Type B pancreatic cell (in vitro differentiated cells): ENCODE measurements around the gene ACAP2. TPM values are rescaled to one million over a fixed set of nuclear protein-coding genes. Genes with fewer than 3 reads are reported as not detected.
"Not testable (repeated sequence)": the region's sequence is repeated elsewhere in the genome, so short reads cannot be mapped to it uniquely, and the experiment has no call there.

Experiments
- DNase-seq: peaks from one replicate; pipeline ENCODE4 v3.0.0; 2021; ENCODE audit warnings: mixed read lengths; ENCODE audit not compliant: unreplicated experiment; ENCODE audit errors: extremely low spot score
- H3K27ac Mint-ChIP-seq: 2 replicates; pipeline ENCODE4 v1.8.0; 2021; ENCODE audit warnings: mild to moderate bottlenecking, mixed read lengths
- H3K27me3 Mint-ChIP-seq: 2 replicates; pipeline ENCODE4 v1.8.0; 2021; ENCODE audit warnings: mixed read lengths
- H3K36me3 Mint-ChIP-seq: 2 replicates; pipeline ENCODE4 v1.8.0; 2021; ENCODE audit warnings: mixed read lengths
- H3K4me1 Mint-ChIP-seq: one replicate; pipeline ENCODE4 v1.8.0; 2021; ENCODE audit warnings: mixed read lengths; ENCODE audit not compliant: unreplicated experiment
- H3K4me3 Mint-ChIP-seq: 2 replicates; pipeline ENCODE4 v1.8.0; 2021; ENCODE audit warnings: mild to moderate bottlenecking, mixed read lengths
- H3K9me3 Mint-ChIP-seq: 2 replicates; pipeline ENCODE4 v1.8.0; 2021; ENCODE audit warnings: mixed read lengths
- CTCF ChIP-seq: fragments of 200-600 bp; sonication (generic); conservative IDR thresholded peaks from 2 replicates; pipeline ENCODE4 v1.5.0; 2021; ENCODE audit warnings: antibody characterized with exemption, mild to moderate bottlenecking
- total RNA-seq: library from RNA; stranded (reverse); gene quantifications from 2 replicates; pipeline ENCODE4 v1.2.1, GENCODE V29; 2021; ENCODE audit warnings: low replicate concordance

ACAP2 gene
- total RNA-seq, 1 donor from 2014 or later, result 36.6 TPM

- no peaks in the 10 kb centered on the region for H3K27me3 Mint-ChIP-seq
- H3K27ac Mint-ChIP-seq, result no peak overlapping the region
- peaks cover 22% of the 10 kb centered on the region for H3K36me3 Mint-ChIP-seq
- no peak for TF ChIP-seq CTCF
- peaks cover 25% of the 10 kb centered on the region for H3K4me1 Mint-ChIP-seq
- DNase-seq, result peak; percentile 20
- no peak overlapping the region for H3K4me3 Mint-ChIP-seq
- peaks cover 3% of the 10 kb centered on the region for H3K9me3 Mint-ChIP-seq
Observed at GRCh38 chr3:195236076-195236798, 206.6 kb downstream of the ACAP2 start.

GRCh38 chr3:195230244-195230643, 212.6 kb downstream of the ACAP2 start:
- H3K4me3 Mint-ChIP-seq, result no peak overlapping the region
- peaks cover 8% of the 10 kb centered on the region for H3K9me3 Mint-ChIP-seq
- DNase-seq, result no peak
- peaks cover 22% of the 10 kb centered on the region for H3K36me3 Mint-ChIP-seq
- H3K27ac Mint-ChIP-seq, result no peak overlapping the region
- no peaks in the 10 kb centered on the region for H3K27me3 Mint-ChIP-seq
- peaks cover 13% of the 10 kb centered on the region for H3K4me1 Mint-ChIP-seq
- no peak for TF ChIP-seq CTCF

GRCh38 chr3:195228886-195229285, 213.9 kb downstream of the ACAP2 start:
- H3K27me3 Mint-ChIP-seq, H3K9me3 Mint-ChIP-seq, H3K27ac Mint-ChIP-seq, H3K4me3 Mint-ChIP-seq: not testable (repeated sequence)
- Mint-ChIP-seq H3K36me3 (peaks cover 15% of the 10 kb centered on the region), H3K4me1 (peaks cover 11% of the 10 kb centered on the region)
- DNase-seq, result peak; percentile 10

- H3K9me3 Mint-ChIP-seq, result peaks cover 8% of the 10 kb centered on the region
- TF ChIP-seq CTCF, result no peak
- peaks cover 12% of the 10 kb centered on the region for H3K36me3 Mint-ChIP-seq
- H3K4me1 Mint-ChIP-seq, result peaks cover 14% of the 10 kb centered on the region
- no peak overlapping the region for H3K4me3 Mint-ChIP-seq
- H3K27me3 Mint-ChIP-seq, result no peaks in the 10 kb centered on the region
- DNase-seq, result no peak
- no peak overlapping the region for H3K27ac Mint-ChIP-seq
Observed at GRCh38 chr3:195227871-195228270, 214.9 kb downstream of the ACAP2 start.

- peak; percentile 53 for TF ChIP-seq CTCF
- Mint-ChIP-seq H3K27ac (no peak overlapping the region), H3K4me3 (no peak overlapping the region), H3K36me3 (peaks cover 12% of the 10 kb centered on the region), H3K27me3 (no peaks in the 10 kb centered on the region), H3K9me3 (peaks cover 8% of the 10 kb centered on the region), H3K4me1 (peaks cover 14% of the 10 kb centered on the region)
- peak; percentile 58 for DNase-seq
Observed at GRCh38 chr3:195226900-195227447, 215.8 kb downstream of the ACAP2 start.

- DNase-seq, result peak; percentile 47
- Mint-ChIP-seq H3K4me3 (no peak overlapping the region), H3K36me3 (peaks cover 12% of the 10 kb centered on the region), H3K27ac (no peak overlapping the region), H3K4me1 (peaks cover 14% of the 10 kb centered on the region), H3K9me3 (peaks cover 8% of the 10 kb centered on the region), H3K27me3 (no peaks in the 10 kb centered on the region)
- no peak for TF ChIP-seq CTCF
Observed at GRCh38 chr3:195226445-195226844, 216.4 kb downstream of the ACAP2 start.
